Stimulated activated CD4-positive, alpha-beta T cell treated with anti-CD3 and anti-CD28 coated beads, Interleukin-2, amount 100 ng/mL, for 4 hours (primary cell): ENCODE results near the gene HIPK1.
"Not testable (repeated sequence)": the region's sequence is repeated elsewhere in the genome, so short reads cannot be mapped to it uniquely, and the experiment has no call there.

Experiments
- DNase-seq: peaks from one replicate; pipeline ENCODE4 v3.0.0-alpha.2; 2020; ENCODE audit warnings: low read depth

HIPK1 gene

DNA sequence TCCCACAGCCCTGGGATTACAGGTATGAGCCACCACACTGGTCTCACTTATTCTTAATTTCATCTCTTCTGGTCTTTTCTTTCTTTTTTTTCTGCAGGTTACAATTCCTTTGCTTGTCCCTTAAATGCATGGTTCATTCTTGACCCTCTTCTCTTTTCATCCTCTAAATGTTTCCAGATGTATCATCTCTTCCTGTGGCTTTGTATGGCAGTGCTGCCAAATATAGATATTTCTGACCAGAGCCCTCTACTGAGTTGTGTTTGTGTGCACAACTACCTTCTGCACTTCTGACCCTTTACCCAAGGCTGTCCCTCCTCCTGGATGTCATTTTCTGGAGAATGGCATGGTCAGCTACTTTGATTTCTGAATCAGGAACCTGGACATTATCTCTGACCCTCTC lies 82.7 kb downstream of the HIPK1 start:
- DNase-seq: no peak

DNA sequence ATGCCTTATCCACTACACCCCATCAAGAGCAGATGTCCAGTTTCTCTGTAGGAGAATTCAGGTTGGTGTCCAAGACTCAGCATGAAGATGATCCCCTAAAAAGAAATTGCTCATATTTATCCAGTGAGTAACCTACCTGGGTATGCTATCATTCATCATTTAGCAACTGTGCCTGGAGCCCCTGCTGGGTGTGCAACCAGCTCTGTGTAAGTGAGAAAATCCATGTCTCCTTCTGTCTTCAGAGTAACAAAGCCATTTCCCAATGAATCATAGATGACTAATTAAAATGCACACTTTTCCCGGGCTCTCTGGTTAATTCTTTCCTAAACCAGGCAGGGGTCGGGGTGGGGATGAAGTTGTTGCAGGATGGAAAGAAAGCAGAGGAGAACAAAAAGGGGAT lies 86.0 kb downstream of the HIPK1 start:
- DNase-seq: no peak

GRCh38 chr1:114019724-114020123 lies 90.6 kb downstream of the HIPK1 start:
- not testable (repeated sequence) for DNase-seq

DNA sequence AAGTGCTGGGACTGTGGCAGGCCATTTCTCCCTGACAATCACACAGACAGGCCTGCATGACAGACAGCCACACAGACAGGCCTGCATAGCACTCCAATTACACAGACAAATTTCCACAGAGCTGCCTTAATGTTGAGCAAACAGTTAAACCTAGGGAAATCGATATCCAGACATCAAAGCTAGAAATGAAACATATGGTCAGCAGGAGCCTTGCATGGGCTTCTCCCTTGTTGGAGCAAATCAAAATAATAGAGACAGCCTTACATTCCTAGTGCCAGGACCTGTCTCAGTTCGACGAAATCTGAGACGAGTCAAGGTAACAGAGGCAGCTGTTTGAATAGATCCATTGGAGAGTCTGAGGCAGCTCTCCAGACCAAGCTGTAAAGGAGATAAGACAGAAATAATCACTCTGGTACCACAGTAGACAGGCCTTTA lies 92.6 kb downstream of the HIPK1 start:
- no peak for DNase-seq

DNA sequence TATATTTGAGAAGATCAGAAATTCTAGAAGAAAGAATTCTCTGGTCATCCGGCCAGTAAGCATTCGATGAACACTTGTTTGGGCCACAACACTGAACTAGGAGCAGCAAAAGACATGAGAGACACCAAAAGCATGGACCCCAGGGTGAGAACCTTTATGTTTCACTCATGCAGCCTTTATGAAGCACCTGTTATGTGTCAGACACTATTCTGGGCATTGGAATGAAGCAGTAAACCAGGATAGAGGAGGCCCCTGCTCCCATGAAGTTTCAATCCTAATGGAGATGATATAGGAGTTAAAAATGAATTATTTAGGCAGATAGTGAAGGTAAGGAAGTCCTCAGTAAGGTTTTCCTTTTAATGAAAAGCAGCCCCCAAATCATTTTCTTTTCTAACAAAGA lies 93.8 kb downstream of the HIPK1 start:
- DNase-seq: no peak

GRCh38 chr1:114023377-114023776 lies 94.3 kb downstream of the HIPK1 start:
- no peak for DNase-seq

GRCh38 chr1:114024049-114024448 lies 94.9 kb downstream of the HIPK1 start:
- DNase-seq: no peak

DNA sequence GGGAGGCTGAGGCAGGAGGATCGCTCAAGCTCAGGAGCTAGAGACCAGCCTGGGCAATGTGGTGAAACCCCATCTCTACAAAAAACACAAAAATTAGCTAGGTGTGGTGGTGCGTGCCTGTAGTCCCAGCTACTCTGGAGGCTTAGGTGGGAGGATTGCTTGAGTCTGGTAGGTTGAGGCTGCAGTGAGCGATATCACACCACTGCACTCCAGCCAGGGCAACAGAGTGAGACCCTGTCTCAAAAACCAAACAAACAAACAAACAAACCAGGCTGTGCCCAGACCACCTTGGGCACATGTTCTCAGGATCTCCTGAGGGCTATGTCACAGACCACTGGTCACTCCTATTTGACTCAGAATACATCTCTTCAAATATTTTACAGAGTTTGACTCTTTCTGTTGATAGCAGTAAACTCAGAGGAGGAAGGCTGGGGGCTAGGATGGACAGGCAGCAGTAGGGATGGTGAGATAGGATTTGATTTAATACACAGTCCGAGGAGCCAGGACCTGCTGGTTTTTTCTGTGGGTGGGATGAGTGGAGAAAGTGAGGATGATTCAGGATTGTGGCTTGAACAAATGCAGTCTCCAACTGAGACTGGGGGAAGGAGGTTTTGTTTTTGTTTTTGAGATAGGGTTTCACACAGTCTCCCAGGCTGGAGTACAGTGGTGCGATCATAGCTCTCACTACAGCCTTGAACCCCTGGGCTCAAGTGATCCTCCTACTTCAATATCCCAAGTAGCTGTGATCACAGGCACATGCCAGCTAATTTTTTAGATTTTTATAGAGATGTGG lies 96.7 kb downstream of the HIPK1 start:
- DNase-seq: no peak

GRCh38 chr1:114026797-114027196 lies 97.7 kb downstream of the HIPK1 start:
- DNase-seq: no peak
